Heart left ventricle (tissue), 16 donors: Measurements from ENCODE around the gene VWC2. TPM values are rescaled to one million over a fixed set of nuclear protein-coding genes. Genes with fewer than 3 reads are reported as not detected.

Experiments used
- ATAC-seq, 4 donors: fragments of 200-7000 bp; cut with Tn5 transposase; one replicate each; pipeline ENCODE4 v1.9.1; 2020 to 2022; ENCODE audit warnings: moderate library complexity in 4 of 4, mild to moderate bottlenecking in 3 of 4, moderate number of reproducible peaks in 1 of 4
- DNase-seq, 5 donors: peaks; one replicate each; pipeline ENCODE4 v3.0.0-alpha.2; 2020
- H3K27ac ChIP-seq, 12 donors: fragments of 200-600 bp; sonication (generic) in 4 of 12; one replicate each; pipeline versions ENCODE4 v1.5.0 to v1.8.0; 2016 to 2022; ENCODE audit warnings: mild to moderate bottlenecking in 2 of 12
- H3K27me3 ChIP-seq, 9 donors: fragments of 200-600 bp; sonication (generic) in 2 of 9; one replicate each; pipeline versions ENCODE4 v1.5.1 to v1.8.0; 2016 to 2022; ENCODE audit warnings: mild to moderate bottlenecking in 3 of 9
- H3K36me3 ChIP-seq, 9 donors: fragments of 200-600 bp; sonication (generic) in 2 of 9; one replicate each; pipeline versions ENCODE4 v1.5.0 to v1.8.0; 2018 to 2022; ENCODE audit warnings: mild to moderate bottlenecking in 2 of 9
- H3K4me1 ChIP-seq, 12 donors: fragments of 200-600 bp; sonication (generic) in 4 of 12; one replicate each; pipeline versions ENCODE4 v1.5.0 to v1.8.0; 2016 to 2022; ENCODE audit warnings: mild to moderate bottlenecking in 3 of 12
- H3K4me3 ChIP-seq, 12 donors: fragments of 200-600 bp; sonication (generic) in 4 of 12; one replicate each; pipeline versions ENCODE4 v1.5.0 to v1.8.0; 2017 to 2022; ENCODE audit warnings: mild to moderate bottlenecking in 9 of 12, moderate library complexity in 4 of 12
- H3K9me3 ChIP-seq, 12 donors: fragments of 200-600 bp; sonication (generic) in 4 of 12; one replicate each; pipeline versions ENCODE4 v1.5.0 to v1.8.0; 2016 to 2022; ENCODE audit warnings: mild to moderate bottlenecking in 1 of 12
- CTCF ChIP-seq, 12 donors: fragments of 200-600 bp; sonication (generic) in 4 of 12; IDR thresholded peaks; one replicate each; pipeline versions ENCODE4 v1.5.0 to v1.8.0; 2018 to 2022; ENCODE audit warnings: antibody characterized with exemption in 12 of 12, mild to moderate bottlenecking in 5 of 12
- POLR2A ChIP-seq, 2 donors: fragments of 450-650 bp; IDR thresholded peaks; one replicate each; pipeline ENCODE4 v1.6.1; 2017; ENCODE audit warnings: antibody characterized with exemption in 2 of 2, mild to moderate bottlenecking in 2 of 2, moderate library complexity in 2 of 2
- WGBS, 4 donors: extraction: QIAGEN DNeasy Blood & Tissue Kit in 2 of 4; methylation state at CpG; one replicate each; pipeline versions ENCODE4 v1.1.5 to v1.1.7; 2013 to 2018; 5-methylcytosine and 5-hydroxymethylcytosine counted together
- intact Hi-C, 10 donors: fragments of 100-400 bp; cut with DNase I; formaldehyde crosslinking; loops; one replicate each; pipeline versions ENCODE4 v1.11.1 to v1.14.2; 2022
- polyA plus RNA-seq, 2 donors: library from polyadenylated mRNA; stranded (reverse); fragments of 200-250 nt; gene quantifications; one replicate each; pipeline ENCODE4 v1.2.3, GENCODE V29; 2013
- total RNA-seq, 9 donors: library from RNA; depleted of rRNA in 2 of 9; stranded (reverse); fragments of >200 nt in 2 of 9; fragmentation: NEBNext Ultra II Directional in 3 of 9; extraction: Animal tissue kit (Norgen Biotek cat#: 25700) in 3 of 9; gene quantifications; one replicate each; pipeline versions ENCODE4 v1.1.0 to v1.2.4, GENCODE V29; 2016 to 2023
- donor health status: ischemic (EF 13 %, LVEDD 7.1; RV severe dilation, severe dysfunction).
- donor health status: healthy with polysubstance abuse.
- donor health status: DM: no; HTN: yes; CAD: no.
- donor health status: DM: no; HTN: no; CAD: no.
- donor health status: ischemic (EF 25% LVEDD 6.9; RV normal size, moderate dysfunction).
- donor health status: ischemic (EF 25% LVEDD 5.7; RV mildly dilated, moderate dysfunction).
- donor health status: healthy.
- donor health status: DM: yes; HTN: yes; CAD: no.
- donor health status: ischemic (EF 35%, LVEDD 5.7; RV mildly dilated, moderate dysfunction).
- donor health status: nonischemic (EF 11% LVEDD 7.7; RV severe dilation, severe dysfunction).
- donor health status: DM: yes; HTN: yes; CAD: no.
- donor health status: PGD.
- donor health status: ischemic (EF 29% LVEDD 5.4; RV normal size, mild dysfunction).
- donor health status: nonischemic (EF 23%, LVEDD 6.1; RV moderate dilation, normal function).

VWC2 gene
- total and polyA plus RNA-seq, 11 donors = 2.3 to 10.1 (median 6.7) TPM

GRCh38 chr7:49787980-49788379 is 14.5 kb downstream of the VWC2 start:
- Histone ChIP-seq H3K27ac (peak overlapping the region in 3 of 12 donors; percentile 30 to 45 (median 44)), H3K9me3 (no peaks in the 10 kb centered on the region), H3K4me1 (peaks cover 0 to 51% (median 12%) of the 10 kb centered on the region in 12 donors), H3K4me3 (no peak overlapping the region), H3K27me3 (no peaks in the 10 kb centered on the region), H3K36me3 (no peaks in the 10 kb centered on the region)
- DNase-seq = peak in 1 of 5 donors; percentile 45
- ATAC-seq = peak in 2 of 4 donors; percentile 28 to 29
- WGBS, 4 donors = 54 to 58% (median 56%) methylated on average over 5 of the region's 5 CpGs
- TF ChIP-seq POLR2A (IDR thresholded peaks at IDR 0.05) = no peak
- no peak for TF ChIP-seq CTCF (IDR thresholded peaks at IDR 0.05)
- intact Hi-C loops = no loop called here

- WGBS, 4 donors = 94 to 97% (median 96%) methylated on average over 4 of the region's 4 CpGs
- no peak for DNase-seq
- intact Hi-C loops = no loop called here
Observed at GRCh38 chr7:49788455-49789059, 15.1 kb downstream of the VWC2 start.

GRCh38 chr7:49789736-49790135 is 16.3 kb downstream of the VWC2 start:
- no peak for TF ChIP-seq CTCF (IDR thresholded peaks at IDR 0.05)
- TF ChIP-seq POLR2A (IDR thresholded peaks at IDR 0.05) = no peak
- intact Hi-C loops = loop anchor here in 9 of 10 donors (2.0 to 10.0 kb wide), 9 partner anchors 63 to 787 kb away; no protein-coding TSS in a partner anchor
- 69 to 75% (median 70%) methylated on average over 8 of the region's 8 CpGs for WGBS, 4 donors

More at GRCh38 chr7:49788455-49789059, 15.1 kb downstream of the VWC2 start:
- Histone ChIP-seq H3K36me3 (no peaks in the 10 kb centered on the region), H3K27ac (peak overlapping the region in 1 of 12 donors; percentile 44), H3K27me3 (no peaks in the 10 kb centered on the region), H3K9me3 (no peaks in the 10 kb centered on the region), H3K4me3 (no peak overlapping the region), H3K4me1 (peaks cover 0 to 47% (median 11%) of the 10 kb centered on the region in 12 donors)
- ATAC-seq = peak in 1 of 4 donors; percentile 7
- TF ChIP-seq POLR2A (IDR thresholded peaks at IDR 0.05) (no peak), CTCF (IDR thresholded peaks at IDR 0.05) (no peak)

GRCh38 chr7:49790209-49790608 is 16.8 kb downstream of the VWC2 start:
- Histone ChIP-seq H3K9me3 (no peaks in the 10 kb centered on the region), H3K27me3 (no peaks in the 10 kb centered on the region), H3K27ac (peak overlapping the region in 6 of 12 donors; percentile 18 to 56 (median 33)), H3K4me1 (peaks cover 0 to 34% (median 8%) of the 10 kb centered on the region in 12 donors), H3K4me3 (no peak overlapping the region), H3K36me3 (no peaks in the 10 kb centered on the region)
- WGBS, 4 donors = 34 to 52% (median 45%) methylated on average over 2 of the region's 2 CpGs
- no peak for TF ChIP-seq POLR2A (IDR thresholded peaks at IDR 0.05)
- DNase-seq (no peak), ATAC-seq (peak in 1 of 4 donors; percentile 16)
- intact Hi-C loops = loop anchor here in 9 of 10 donors (2.0 to 10.0 kb wide), 9 partner anchors 62 to 788 kb away; no protein-coding TSS in a partner anchor

More at GRCh38 chr7:49789736-49790135, 16.3 kb downstream of the VWC2 start:
- H3K36me3 ChIP-seq = no peaks in the 10 kb centered on the region
- no peak for ATAC-seq
- H3K4me1 ChIP-seq = peaks cover 0 to 35% (median 8%) of the 10 kb centered on the region in 12 donors
- H3K27ac ChIP-seq = peak overlapping the region in 5 of 12 donors; percentile 18 to 56 (median 24)
- DNase-seq = no peak
- H3K4me3 ChIP-seq = no peak overlapping the region
- no peaks in the 10 kb centered on the region for H3K9me3 ChIP-seq
- H3K27me3 ChIP-seq = no peaks in the 10 kb centered on the region
